Trophoblast cell (in vitro differentiated cells and primary cell): ENCODE measurements around the gene TEF.

Experiments
- DNase-seq, 2 donors: peaks; one replicate each; pipeline ENCODE4 v3.0.0-alpha.2; 2016
- H2AFZ ChIP-seq: 2 replicates; pipeline ENCODE4 v1.6.1; 2013; ENCODE audit warnings: low read length, moderate library complexity, mild to moderate bottlenecking; ENCODE audit not compliant: insufficient read depth, poor library complexity
- H2AK5ac ChIP-seq: 2 replicates; pipeline ENCODE4 v1.6.1; 2013; ENCODE audit warnings: mild to moderate bottlenecking, low read length
- H2BK120ac ChIP-seq: 2 replicates; pipeline ENCODE4 v1.6.1; 2013; ENCODE audit warnings: low read length, mild to moderate bottlenecking, moderate library complexity; ENCODE audit not compliant: insufficient read depth, poor library complexity
- H2BK12ac ChIP-seq: 2 replicates; pipeline ENCODE4 v1.6.1; 2013; ENCODE audit warnings: mild to moderate bottlenecking, low read length, moderate library complexity
- H2BK5ac ChIP-seq: 2 replicates; pipeline ENCODE4 v1.6.1; 2013; ENCODE audit warnings: low read length, low read depth, moderate library complexity, mild to moderate bottlenecking; ENCODE audit not compliant: poor library complexity
- H3K14ac ChIP-seq: 2 replicates; pipeline ENCODE4 v1.6.1; 2013; ENCODE audit warnings: mild to moderate bottlenecking, low read length
- H3K18ac ChIP-seq: 2 replicates; pipeline ENCODE4 v1.6.1; 2013; ENCODE audit warnings: mild to moderate bottlenecking, low read length
- H3K23ac ChIP-seq: 2 replicates; pipeline ENCODE4 v1.6.1; 2013; ENCODE audit warnings: low read length
- H3K27ac ChIP-seq: 2 replicates; pipeline ENCODE4 v1.5.1; 2013; ENCODE audit warnings: low read depth, mild to moderate bottlenecking, inconsistent platforms, low read length, moderate library complexity
- H3K27me3 ChIP-seq: 2 replicates; pipeline ENCODE4 v1.6.1; 2013; ENCODE audit warnings: inconsistent platforms, mild to moderate bottlenecking, low read length, moderate library complexity; ENCODE audit not compliant: insufficient read depth
- H3K36me3 ChIP-seq, 2 experiments: 1 replicate in 1 of 2; 2 replicates in 1 of 2; pipeline ENCODE4 v1.6.1; 2013; ENCODE audit warnings: low read length in 2 of 2, mild to moderate bottlenecking in 2 of 2, moderate library complexity in 1 of 2; ENCODE audit not compliant: insufficient read depth in 2 of 2, control insufficient read depth in 1 of 2
- H3K4ac ChIP-seq: 2 replicates; pipeline ENCODE4 v1.6.1; 2013; ENCODE audit warnings: low read depth, mild to moderate bottlenecking, low read length, moderate library complexity
- H3K4me1 ChIP-seq, 2 experiments: 1 replicate in 1 of 2; 2 replicates in 1 of 2; pipeline ENCODE4 v1.6.1; 2013; ENCODE audit warnings: low read length in 2 of 2, mild to moderate bottlenecking in 2 of 2, moderate library complexity in 1 of 2; ENCODE audit not compliant: insufficient read depth in 2 of 2, control insufficient read depth in 1 of 2
- H3K4me2 ChIP-seq: 2 replicates; pipeline ENCODE4 v1.6.1; 2013; ENCODE audit warnings: inconsistent platforms, mild to moderate bottlenecking, low read length, moderate library complexity
- H3K4me3 ChIP-seq: 2 replicates; pipeline ENCODE4 v1.5.1; 2013; ENCODE audit warnings: mild to moderate bottlenecking, low read depth, low read length, inconsistent platforms
- H3K79me1 ChIP-seq: one replicate; pipeline ENCODE4 v1.6.1; 2013; ENCODE audit warnings: low read length
- H3K79me2 ChIP-seq: 2 replicates; pipeline ENCODE4 v1.6.1; 2013; ENCODE audit warnings: low read length, mild to moderate bottlenecking; ENCODE audit not compliant: control insufficient read depth, insufficient read depth, poor library complexity
- H3K9ac ChIP-seq: 2 replicates; pipeline ENCODE4 v1.6.1; 2013; ENCODE audit warnings: mild to moderate bottlenecking, low read length
- H3K9me3 ChIP-seq: 2 replicates; pipeline ENCODE4 v1.6.1; 2013; ENCODE audit warnings: low read depth, mild to moderate bottlenecking, control low read depth, inconsistent platforms, low read length; ENCODE audit not compliant: insufficient read depth
- H4K12ac ChIP-seq: 2 replicates; pipeline ENCODE4 v1.6.1; 2013; ENCODE audit warnings: low read depth, mild to moderate bottlenecking, low read length, moderate library complexity
- H4K8ac ChIP-seq: 2 replicates; pipeline ENCODE4 v1.6.1; 2013; ENCODE audit warnings: low read depth, mild to moderate bottlenecking, low read length, moderate library complexity
- H4K91ac ChIP-seq: one replicate; pipeline ENCODE4 v1.6.1; 2013; ENCODE audit warnings: low read depth, mild to moderate bottlenecking, low read length, moderate library complexity
- WGBS: extraction: QIAGEN DNeasy Blood & Tissue Kit; methylation state at CpG from one replicate; pipeline ENCODE4 v1.1.7; 2013; ENCODE audit warnings: missing lambda C conversion rate; ENCODE audit not compliant: insufficient read length, insufficient coverage; ENCODE audit errors: extremely low coverage; 5-methylcytosine and 5-hydroxymethylcytosine counted together

Gene TEF

DNA sequence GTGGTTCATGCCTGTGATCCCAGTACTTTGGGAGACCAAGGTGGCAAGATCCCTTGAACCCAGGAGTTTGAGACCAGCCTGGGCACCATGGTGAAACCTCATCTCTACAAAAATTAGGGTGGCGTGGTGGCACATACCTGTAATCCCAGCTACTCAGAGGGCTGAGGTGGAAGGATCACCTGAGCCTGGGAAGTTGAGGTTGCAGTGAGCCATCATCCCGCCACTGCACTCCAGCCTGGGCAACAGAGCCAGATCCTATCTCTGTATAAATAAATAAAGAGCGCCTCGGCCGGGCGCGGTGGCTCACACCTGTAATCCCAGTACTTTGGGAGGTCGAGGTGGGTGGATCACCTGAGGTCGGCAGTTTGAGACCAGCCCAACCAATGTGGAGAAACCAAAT, 37.0 kb downstream of the TEF start:
- Histone ChIP-seq H3K9ac (no peak overlapping the region), H3K14ac (no peak overlapping the region), H3K4me3 (no peak overlapping the region), H3K4me2 (no peak overlapping the region), H4K91ac (no peak overlapping the region), H3K27me3 (no peaks in the 10 kb centered on the region), H3K9me3 (no peaks in the 10 kb centered on the region), H3K23ac (no peak overlapping the region), H4K12ac (no peak overlapping the region), H2BK120ac (no peak overlapping the region), H2BK12ac (no peak overlapping the region), H3K4ac (no peak overlapping the region), H3K36me3 (peaks cover 0 to 2% of the 10 kb centered on the region in 2 experiments), H3K4me1 (peaks cover 7% of the 10 kb centered on the region in 2 experiments), H2AK5ac (no peak overlapping the region), H3K18ac (no peak overlapping the region), H3K27ac (no peak overlapping the region), H3K79me1 (peaks cover 3% of the 10 kb centered on the region), H3K79me2 (peaks cover 2% of the 10 kb centered on the region), H2BK5ac (no peak overlapping the region), H4K8ac (no peak overlapping the region), H2AFZ (no peak overlapping the region)
- no CpG with 5 or more reads among the region's 9 CpGs for WGBS
- DNase-seq = no peak

DNA sequence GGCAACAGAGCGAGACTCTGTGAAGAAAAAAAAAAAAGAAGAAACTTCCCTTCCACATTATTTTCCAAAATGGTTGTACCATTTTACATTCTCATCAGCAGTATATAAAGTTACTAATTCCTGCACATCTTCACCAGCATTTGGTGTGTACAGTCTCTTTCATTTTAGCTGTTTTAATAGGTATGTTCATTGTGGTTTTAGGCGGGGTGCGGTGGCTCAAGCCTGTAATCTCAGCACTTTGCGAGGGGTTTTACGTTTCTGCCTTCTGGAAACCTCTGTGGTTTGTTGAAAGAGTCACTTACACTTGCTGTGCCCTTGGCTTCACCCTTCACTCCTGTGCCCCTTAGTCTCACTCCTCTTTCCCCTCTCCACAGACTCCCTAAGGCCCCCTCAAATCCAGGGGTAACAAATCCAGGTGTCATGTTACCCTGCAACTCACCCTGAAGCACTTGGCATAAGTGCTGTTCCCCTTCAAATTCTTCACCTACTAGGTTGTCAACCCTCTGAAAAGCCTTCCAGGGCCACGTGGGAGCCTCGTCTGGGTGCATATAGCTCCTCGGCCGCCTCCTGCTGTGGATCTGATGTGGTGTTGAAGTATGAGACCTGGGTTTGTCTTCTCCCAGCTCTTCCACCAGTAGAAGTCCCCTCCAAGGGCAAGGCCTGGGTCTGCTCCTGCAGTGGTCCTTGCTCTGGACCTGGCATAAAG, 44.1 kb downstream of the TEF start:
- no peaks in the 10 kb centered on the region for H3K27me3 ChIP-seq
- H3K4ac ChIP-seq = no peak overlapping the region
- H3K23ac ChIP-seq = no peak overlapping the region
- peaks cover 2% of the 10 kb centered on the region for H3K9me3 ChIP-seq
- peaks cover 2% of the 10 kb centered on the region in 2 experiments for H3K36me3 ChIP-seq
- no peak overlapping the region for H2BK12ac ChIP-seq
- H3K18ac ChIP-seq = no peak overlapping the region
- no peak overlapping the region for H2BK5ac ChIP-seq
- DNase-seq = no peak
- no peaks in the 10 kb centered on the region for H3K79me1 ChIP-seq
- WGBS = no CpG with 5 or more reads among the region's 9 CpGs
- H3K4me2 ChIP-seq = no peak overlapping the region
- no peak overlapping the region for H2BK120ac ChIP-seq
- H3K14ac ChIP-seq = no peak overlapping the region
- no peak overlapping the region for H4K91ac ChIP-seq
- H2AFZ ChIP-seq = no peak overlapping the region
- no peak overlapping the region for H3K4me3 ChIP-seq
- no peak overlapping the region for H2AK5ac ChIP-seq
- H4K12ac ChIP-seq = no peak overlapping the region
- H3K9ac ChIP-seq = no peak overlapping the region
- no peaks in the 10 kb centered on the region for H3K4me1 ChIP-seq
- H3K79me2 ChIP-seq = no peaks in the 10 kb centered on the region
- no peak overlapping the region for H3K27ac ChIP-seq
- no peak overlapping the region for H4K8ac ChIP-seq

DNA sequence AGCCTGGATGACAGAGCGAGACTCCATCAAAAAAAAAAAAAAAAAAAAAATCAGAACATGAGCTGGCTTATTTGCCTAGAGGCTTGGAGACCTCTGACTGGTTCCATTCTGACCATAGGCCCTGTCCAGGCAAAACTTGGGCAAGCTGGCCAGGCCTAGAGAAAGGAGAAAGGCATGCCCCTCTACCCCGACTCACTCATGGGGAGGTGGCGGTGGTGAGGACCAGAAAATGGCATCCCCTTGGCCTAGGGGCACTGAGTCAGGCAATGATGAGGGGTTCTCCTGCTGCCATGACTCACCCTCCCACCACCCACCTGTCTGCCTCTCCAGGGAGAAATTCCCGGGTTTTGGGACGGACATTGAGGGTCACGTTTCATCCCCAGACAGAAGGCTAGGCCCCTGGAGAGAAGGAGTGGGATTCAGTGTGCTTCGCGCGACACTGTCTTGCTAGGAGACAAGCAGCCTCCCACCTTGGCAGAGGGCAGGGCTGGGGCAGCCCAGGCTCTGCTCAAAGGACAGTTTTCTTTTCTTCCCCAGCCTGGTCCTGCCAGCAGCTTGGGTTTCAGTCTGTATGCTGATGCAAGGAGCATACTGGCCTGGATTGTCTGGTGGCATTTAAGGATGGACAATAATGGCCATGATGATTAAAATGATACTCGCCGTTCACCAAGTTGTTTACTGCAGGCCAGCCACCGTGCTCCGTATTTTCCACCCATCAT, 47.6 kb downstream of the TEF start:
- no peaks in the 10 kb centered on the region for H3K79me1 ChIP-seq
- no peak for DNase-seq
- no peak overlapping the region for H2BK5ac ChIP-seq
- no peak overlapping the region for H3K23ac ChIP-seq
- no peaks in the 10 kb centered on the region for H3K4me1 ChIP-seq
- no peak overlapping the region for H2BK120ac ChIP-seq
- H3K4me2 ChIP-seq = no peak overlapping the region
- H2AK5ac ChIP-seq = no peak overlapping the region
- no CpG with 5 or more reads among the region's 13 CpGs for WGBS
- H4K91ac ChIP-seq = no peak overlapping the region
- H4K8ac ChIP-seq = no peak overlapping the region
- no peak overlapping the region for H2BK12ac ChIP-seq
- H3K9ac ChIP-seq = no peak overlapping the region
- no peak overlapping the region for H2AFZ ChIP-seq
- no peak overlapping the region for H3K14ac ChIP-seq
- H3K9me3 ChIP-seq = peaks cover 2% of the 10 kb centered on the region
- no peak overlapping the region for H4K12ac ChIP-seq
- H3K18ac ChIP-seq = no peak overlapping the region
- H3K36me3 ChIP-seq = peaks cover 17% of the 10 kb centered on the region in 2 experiments
- no peak overlapping the region for H3K4ac ChIP-seq
- no peaks in the 10 kb centered on the region for H3K79me2 ChIP-seq
- no peak overlapping the region for H3K4me3 ChIP-seq
- no peaks in the 10 kb centered on the region for H3K27me3 ChIP-seq
- H3K27ac ChIP-seq = no peak overlapping the region

DNA sequence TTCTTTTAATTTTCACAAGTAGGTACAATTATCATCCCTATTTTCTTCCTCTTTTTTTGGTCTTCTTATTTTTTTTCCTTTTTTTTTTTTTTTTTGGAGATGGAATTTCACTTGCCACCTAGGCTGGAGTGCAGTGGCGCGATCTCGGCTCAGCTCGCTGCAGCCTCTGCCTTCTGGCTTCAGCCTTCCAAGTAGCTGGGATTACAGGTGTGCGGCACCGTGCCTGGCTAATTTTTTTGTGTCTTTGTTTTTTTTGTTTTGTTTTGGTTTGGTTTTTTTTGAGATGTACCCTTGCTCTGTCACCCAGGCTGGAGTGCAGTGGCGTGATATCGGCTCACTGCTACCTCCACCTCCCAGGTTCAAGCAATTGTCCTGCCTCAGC, 48.2 kb downstream of the TEF start:
- no peak for DNase-seq
- Histone ChIP-seq H3K9ac (no peak overlapping the region), H4K12ac (no peak overlapping the region)

More for the DNA sequence above, 48.2 kb downstream of the TEF start:
- H3K18ac ChIP-seq = no peak overlapping the region
- H2BK12ac ChIP-seq = no peak overlapping the region
- no peak overlapping the region for H2AK5ac ChIP-seq
- H2AFZ ChIP-seq = no peak overlapping the region
- no peak overlapping the region for H2BK5ac ChIP-seq
- H3K4me2 ChIP-seq = no peak overlapping the region
- H4K8ac ChIP-seq = no peak overlapping the region
- H3K4me3 ChIP-seq = no peak overlapping the region
- no peak overlapping the region for H3K23ac ChIP-seq
- no peak overlapping the region for H3K4ac ChIP-seq
- H3K27ac ChIP-seq = no peak overlapping the region
- no CpG with 5 or more reads among the region's 8 CpGs for WGBS
- peaks cover 22 to 23% of the 10 kb centered on the region in 2 experiments for H3K36me3 ChIP-seq
- no peaks in the 10 kb centered on the region for H3K27me3 ChIP-seq
- no peaks in the 10 kb centered on the region for H3K79me1 ChIP-seq
- H3K4me1 ChIP-seq = no peaks in the 10 kb centered on the region
- H3K79me2 ChIP-seq = no peaks in the 10 kb centered on the region
- H3K9me3 ChIP-seq = peaks cover 2% of the 10 kb centered on the region
- H3K14ac ChIP-seq = no peak overlapping the region
- no peak overlapping the region for H2BK120ac ChIP-seq
- H4K91ac ChIP-seq = no peak overlapping the region
